Measurements from ENCODE around the gene TLR8. TPM values are rescaled to one million over a fixed set of nuclear protein-coding genes. Genes with fewer than 3 reads are reported as not detected.
"Not testable (repeated sequence)": the region's sequence is repeated elsewhere in the genome, so short reads cannot be mapped to it uniquely, and the experiment has no call there.

TLR8 gene
- total RNA-seq, 2 experiments from 2014 or later: not detected

GRCh38 chrX:12940471-12940870, 34.1 kb downstream of the TLR8 start:
- H3K9me3 Mint-ChIP-seq, POLR2A ChIA-PET: not testable (repeated sequence)

GRCh38 chrX:12943592-12943991, 37.2 kb downstream of the TLR8 start:
- DNase-seq; H3K27me3 Mint-ChIP-seq; H3K4me3 Mint-ChIP-seq; H3K36me3 Mint-ChIP-seq (ENCODE audit: low read depth); POLR2A ChIA-PET; H3K27ac Mint-ChIP-seq; H3K9me3 Mint-ChIP-seq: not testable (repeated sequence)
- H3K4me1 Mint-ChIP-seq: peaks cover 25% of the 10 kb centered on the region
- CTCF ChIA-PET: interaction anchor here (14.9 kb wide), 1 partner anchor 147 kb away, joined by 273 read pairs; no protein-coding TSS in a partner anchor

More at GRCh38 chrX:12940471-12940870, 34.1 kb downstream of the TLR8 start:
- H3K4me3 Mint-ChIP-seq; H3K4me1 Mint-ChIP-seq; DNase-seq; CTCF ChIA-PET; H3K27ac Mint-ChIP-seq; H3K36me3 Mint-ChIP-seq (ENCODE audit: low read depth); H3K27me3 Mint-ChIP-seq: not testable (repeated sequence)

GRCh38 chrX:12944452-12944851, 38.0 kb downstream of the TLR8 start:
- H3K36me3 Mint-ChIP-seq (ENCODE audit: low read depth); DNase-seq; H3K27ac Mint-ChIP-seq; POLR2A ChIA-PET; H3K9me3 Mint-ChIP-seq; H3K27me3 Mint-ChIP-seq; H3K4me3 Mint-ChIP-seq: not testable (repeated sequence)
- peaks cover 33% of the 10 kb centered on the region for H3K4me1 Mint-ChIP-seq
- CTCF ChIA-PET: interaction anchor here (3.4 to 14.9 kb wide), 2 partner anchors 35 to 146 kb away, joined by 40 to 273 read pairs; no protein-coding TSS in a partner anchor

- Mint-ChIP-seq H3K9me3 (no peaks in the 10 kb centered on the region), H3K27ac (no peak overlapping the region), H3K4me3 (no peak overlapping the region), H3K27me3 (no peaks in the 10 kb centered on the region), H3K36me3 (ENCODE audit: low read depth) (no peaks in the 10 kb centered on the region), H3K4me1 (peaks cover 44% of the 10 kb centered on the region)
- CTCF ChIA-PET: interaction anchor here (1.2 to 14.9 kb wide), 10 partner anchors 20 to 546 kb away, joined by 3 to 273 read pairs (median 16); partner anchors contain the start of gene TMSB4X
- no peak for DNase-seq
- POLR2A ChIA-PET: interaction anchor here (15.8 to 17.2 kb wide), 2 partner anchors 30 to 143 kb away, joined by 428 to 1343 read pairs; partner anchors contain the start of gene TMSB4X
Observed at GRCh38 chrX:12945494-12945893, 39.1 kb downstream of the TLR8 start.

GRCh38 chrX:12946406-12946805, 40.0 kb downstream of the TLR8 start:
- Mint-ChIP-seq H3K27me3 (no peaks in the 10 kb centered on the region), H3K4me1 (peaks cover 52% of the 10 kb centered on the region), H3K36me3 (ENCODE audit: low read depth) (no peaks in the 10 kb centered on the region), H3K27ac (no peak overlapping the region), H3K9me3 (no peaks in the 10 kb centered on the region), H3K4me3 (no peak overlapping the region)
- POLR2A ChIA-PET: interaction anchor here (0.8 to 17.2 kb wide), 8 partner anchors 10 to 541 kb away, joined by 4 to 1343 read pairs (median 6); partner anchors contain the start of gene TMSB4X
- CTCF ChIA-PET: interaction anchor here (0.6 to 14.9 kb wide), 50 partner anchors 8 to 1080 kb away, joined by 3 to 273 read pairs (median 4); partner anchors contain the start of gene TMSB4X
- DNase-seq: no peak

DNA sequence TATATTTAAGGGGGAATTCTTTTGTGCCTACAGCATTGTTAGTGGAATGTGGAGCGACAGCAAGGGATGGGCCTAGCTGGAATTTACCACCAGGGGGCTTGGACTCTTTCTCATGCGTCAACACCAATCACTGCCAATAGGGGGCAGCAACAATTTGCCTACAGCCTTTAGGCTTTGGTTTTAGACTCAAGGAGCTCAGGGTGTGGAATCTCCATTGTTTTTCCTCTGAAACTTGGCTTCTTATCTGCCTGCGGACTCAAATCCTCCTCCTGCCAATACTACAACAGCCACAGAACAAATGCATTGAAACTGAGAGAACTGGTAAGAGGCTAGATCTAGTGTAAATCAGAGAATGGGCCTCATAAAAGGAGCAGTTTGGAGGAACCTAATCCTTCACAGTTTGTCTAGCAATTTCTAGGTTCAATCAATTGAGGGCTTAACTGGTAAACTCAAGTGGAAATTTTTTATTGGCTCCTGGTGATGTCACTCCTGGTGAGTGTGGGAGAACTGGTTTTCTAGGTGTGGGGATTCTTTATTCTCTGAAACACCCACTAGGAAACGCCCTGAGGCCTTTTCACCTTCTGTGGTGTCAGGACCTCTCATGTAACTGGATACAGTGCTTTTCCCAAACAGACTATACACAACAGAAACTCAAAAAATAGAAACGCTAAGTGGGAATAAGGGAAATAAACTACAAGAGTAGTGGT, 40.6 kb downstream of the TLR8 start:
- Mint-ChIP-seq H3K27ac (peak overlapping the region; percentile 85), H3K4me3 (peak overlapping the region; percentile 45), H3K36me3 (ENCODE audit: low read depth) (no peaks in the 10 kb centered on the region), H3K27me3 (no peaks in the 10 kb centered on the region), H3K9me3 (no peaks in the 10 kb centered on the region), H3K4me1 (peaks cover 57% of the 10 kb centered on the region)
- peak; percentile 78 for DNase-seq
- ChIA-PET CTCF (interaction anchor here (0.6 to 14.9 kb wide), 51 partner anchors 9 to 1080 kb away, joined by 3 to 273 read pairs (median 4); partner anchors contain the start of gene TMSB4X), POLR2A (interaction anchor here (0.8 to 17.2 kb wide), 9 partner anchors 9 to 541 kb away, joined by 4 to 1343 read pairs (median 7); partner anchors contain the start of gene TMSB4X)

DNA sequence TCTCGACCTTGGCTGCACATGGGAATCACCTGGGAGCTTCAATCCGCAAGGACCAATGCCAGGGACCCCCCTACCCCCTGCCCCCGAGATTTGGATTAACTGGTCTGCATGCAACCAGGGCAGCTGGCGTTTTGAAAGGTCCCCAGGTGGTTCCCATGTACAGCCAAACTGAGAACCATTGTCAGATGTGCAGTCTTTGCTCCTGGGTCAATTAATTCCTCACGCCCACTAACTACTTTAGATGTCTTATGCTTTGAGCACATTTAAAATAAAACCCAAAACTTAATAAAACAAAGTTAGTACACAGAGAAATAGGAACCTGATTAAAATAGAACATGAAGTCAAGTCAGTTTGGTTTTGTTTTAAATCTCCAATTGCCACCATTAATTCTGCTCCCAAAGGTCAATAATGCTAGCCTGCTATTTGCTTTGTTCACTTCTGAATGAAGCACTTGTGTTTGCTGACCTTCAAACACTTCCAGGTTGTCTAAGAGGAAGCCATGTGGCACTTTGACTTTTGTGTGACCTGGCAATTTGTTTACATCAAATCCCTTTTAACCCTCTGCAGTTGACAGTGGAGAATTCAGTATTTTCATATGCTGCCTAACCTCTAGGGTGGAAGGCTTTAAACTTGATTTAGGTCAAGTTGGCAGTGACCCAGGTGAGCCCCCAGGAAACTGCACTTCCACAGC, 41.3 kb downstream of the TLR8 start:
- H3K27me3 Mint-ChIP-seq: no peaks in the 10 kb centered on the region
- no peaks in the 10 kb centered on the region for H3K36me3 Mint-ChIP-seq (ENCODE audit: low read depth)
- ChIA-PET POLR2A (interaction anchor here (1.5 to 17.2 kb wide), 6 partner anchors 9 to 141 kb away, joined by 6 to 1343 read pairs (median 30); partner anchors contain the start of gene TMSB4X), CTCF (interaction anchor here (1.2 to 14.9 kb wide), 8 partner anchors 10 to 1079 kb away, joined by 4 to 273 read pairs (median 14); no protein-coding TSS in a partner anchor)
- H3K4me3 Mint-ChIP-seq: no peak overlapping the region
- peaks cover 62% of the 10 kb centered on the region for H3K4me1 Mint-ChIP-seq
- no peaks in the 10 kb centered on the region for H3K9me3 Mint-ChIP-seq
- DNase-seq: no peak
- H3K27ac Mint-ChIP-seq: peak overlapping the region; percentile 85

DNA sequence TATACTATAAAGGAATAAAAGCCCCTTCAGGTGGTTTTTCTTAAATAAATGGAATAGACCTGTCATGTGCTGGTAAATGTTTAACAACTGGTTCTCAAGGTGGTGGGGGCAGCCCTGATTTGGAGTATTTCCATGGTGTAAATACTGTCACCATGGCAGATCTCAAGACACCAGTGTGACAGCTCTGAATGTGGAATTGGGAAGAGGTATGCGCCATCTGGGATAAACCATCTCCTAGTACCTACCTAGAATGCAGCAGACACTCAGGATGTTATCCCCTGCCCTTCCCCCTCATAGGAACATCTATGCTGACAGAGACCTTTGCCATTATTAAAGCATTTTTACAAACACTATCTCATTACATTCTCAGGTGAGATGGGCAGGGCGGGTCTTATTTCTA, 42.1 kb downstream of the TLR8 start:
- H3K4me1 Mint-ChIP-seq: peaks cover 70% of the 10 kb centered on the region
- no peaks in the 10 kb centered on the region for H3K36me3 Mint-ChIP-seq (ENCODE audit: low read depth)
- CTCF ChIA-PET: interaction anchor here (3.1 to 14.9 kb wide), 3 partner anchors 28 to 539 kb away, joined by 17 to 273 read pairs (median 50); partner anchors contain the start of gene TMSB4X
- H3K27me3 Mint-ChIP-seq: no peaks in the 10 kb centered on the region
- no peak for DNase-seq
- H3K9me3 Mint-ChIP-seq: no peaks in the 10 kb centered on the region
- POLR2A ChIA-PET: interaction anchor here (0.8 to 17.2 kb wide), 8 partner anchors 10 to 140 kb away, joined by 3 to 1343 read pairs (median 10); partner anchors contain the start of gene TMSB4X
- no peak overlapping the region for H3K27ac Mint-ChIP-seq
- H3K4me3 Mint-ChIP-seq: no peak overlapping the region

GRCh38 chrX:12949205-12949926, 42.9 kb downstream of the TLR8 start:
- DNase-seq: no peak
- peak overlapping the region; percentile 85 for H3K4me3 Mint-ChIP-seq
- H3K9me3 Mint-ChIP-seq: no peaks in the 10 kb centered on the region
- peaks cover 77% of the 10 kb centered on the region for H3K4me1 Mint-ChIP-seq
- peak overlapping the region; percentile 92 for H3K27ac Mint-ChIP-seq
- H3K27me3 Mint-ChIP-seq: no peaks in the 10 kb centered on the region
- CTCF ChIA-PET: interaction anchor here (1.9 to 14.9 kb wide), 6 partner anchors 20 to 539 kb away, joined by 5 to 273 read pairs (median 30); partner anchors contain the start of gene TMSB4X
- H3K36me3 Mint-ChIP-seq (ENCODE audit: low read depth): no peaks in the 10 kb centered on the region
- POLR2A ChIA-PET: interaction anchor here (0.7 to 17.2 kb wide), 13 partner anchors 9 to 697 kb away, joined by 3 to 1343 read pairs (median 4); partner anchors contain the start of gene TMSB4X

DNA sequence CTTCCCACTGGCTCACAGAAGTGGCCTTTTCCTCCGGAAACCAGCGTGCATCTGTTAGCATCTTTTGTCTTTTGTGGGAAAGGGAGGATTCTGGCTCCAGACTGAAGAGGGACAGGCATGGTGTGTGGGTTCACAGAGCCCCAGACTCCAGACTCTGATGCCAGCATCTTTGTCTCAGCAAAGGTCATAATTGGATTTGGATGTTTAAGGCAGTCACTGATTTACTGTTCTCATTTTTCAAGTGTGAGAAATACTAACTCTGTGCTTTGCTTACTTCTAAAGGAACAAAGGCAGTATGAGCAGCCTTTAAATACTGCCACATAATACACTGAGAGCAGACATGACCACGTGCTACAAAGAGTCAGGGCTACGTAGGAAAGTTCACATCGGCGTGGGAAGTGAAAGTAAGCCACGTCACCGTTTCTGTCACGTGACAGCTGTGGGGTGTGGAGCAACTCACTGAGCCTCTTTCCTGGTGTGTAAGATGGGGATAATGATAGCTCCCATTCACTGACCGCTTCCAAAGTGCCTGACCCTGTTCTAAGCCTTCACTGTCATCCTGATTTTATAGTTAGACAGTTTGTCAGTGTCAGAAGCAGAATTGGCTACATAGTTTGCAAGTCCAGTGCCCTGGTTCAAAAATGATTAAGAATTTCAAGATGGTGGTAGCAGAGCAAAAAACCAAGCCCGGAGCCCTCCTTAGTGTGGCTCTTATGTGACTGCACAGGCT, 43.7 kb downstream of the TLR8 start:
- Mint-ChIP-seq H3K4me3 (peak overlapping the region; percentile 85), H3K27ac (peak overlapping the region; percentile 92), H3K4me1 (peaks cover 84% of the 10 kb centered on the region), H3K36me3 (ENCODE audit: low read depth) (no peaks in the 10 kb centered on the region), H3K27me3 (no peaks in the 10 kb centered on the region), H3K9me3 (no peaks in the 10 kb centered on the region)
- CTCF ChIA-PET: interaction anchor here (0.9 to 14.9 kb wide), 11 partner anchors 19 to 538 kb away, joined by 3 to 273 read pairs (median 8); partner anchors contain the start of gene TMSB4X
- POLR2A ChIA-PET: interaction anchor here (0.7 to 17.2 kb wide), 17 partner anchors 8 to 696 kb away, joined by 3 to 1343 read pairs (median 4); partner anchors contain the start of gene TMSB4X
- peak; percentile 90 for DNase-seq

DNA sequence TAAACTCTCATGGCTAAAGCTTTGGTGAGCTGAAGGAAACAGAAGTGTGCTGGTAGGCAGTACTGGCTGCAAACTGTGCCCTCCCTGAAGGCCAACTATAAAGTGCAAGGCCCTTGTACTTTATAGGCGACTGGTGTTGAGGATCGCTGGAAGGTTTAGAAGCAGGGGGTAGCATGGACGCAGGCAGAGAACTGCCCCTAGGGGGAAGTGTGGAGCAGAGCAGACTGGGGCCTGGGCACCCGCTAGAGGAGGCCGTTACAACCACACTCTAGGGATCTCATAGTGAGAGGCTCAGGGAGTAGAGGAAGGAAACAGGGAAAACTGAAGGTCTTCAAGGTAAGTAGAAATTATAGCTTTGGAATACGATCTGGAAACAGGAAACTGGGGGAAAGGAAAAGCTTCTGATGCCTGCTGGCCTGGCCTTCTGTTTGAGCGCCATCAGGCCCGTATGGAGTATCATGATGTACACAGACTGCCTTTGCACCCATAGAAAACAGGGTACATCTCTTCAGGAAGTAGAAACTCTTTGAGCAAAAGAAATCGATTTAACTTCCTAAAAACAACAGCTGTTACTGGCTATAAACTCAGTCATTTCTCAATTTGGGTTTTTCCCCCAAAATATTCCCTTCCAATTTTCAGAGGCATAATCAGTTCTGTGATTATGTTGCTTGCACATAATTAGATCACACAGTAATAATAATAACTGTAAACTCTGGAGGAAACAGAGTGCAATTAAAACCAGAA, 44.6 kb downstream of the TLR8 start:
- DNase-seq: peak; percentile 79
- Mint-ChIP-seq H3K4me3 (peak overlapping the region; percentile 85), H3K4me1 (peaks cover 88% of the 10 kb centered on the region), H3K27ac (peak overlapping the region; percentile 92), H3K27me3 (no peaks in the 10 kb centered on the region), H3K36me3 (ENCODE audit: low read depth) (no peaks in the 10 kb centered on the region), H3K9me3 (no peaks in the 10 kb centered on the region)
- ChIA-PET CTCF (interaction anchor here (0.8 to 14.9 kb wide), 15 partner anchors 15 to 537 kb away, joined by 3 to 273 read pairs (median 5); partner anchors contain the start of gene TMSB4X), POLR2A (interaction anchor here (0.7 to 17.2 kb wide), 17 partner anchors 10 to 695 kb away, joined by 3 to 1343 read pairs (median 4); partner anchors contain the start of gene TMSB4X)

All from activated CD4-positive, alpha-beta memory T cell treated with anti-CD3 and anti-CD28 coated beads, Interleukin-2, amount 10 ng/mL, durations not matched to agents 7 days and 5 days (primary cell).